Fibroblast of peridontal ligament (primary cell): ENCODE results near the gene NBPF9.
"Not testable (repeated sequence)": the region's sequence is repeated elsewhere in the genome, so short reads cannot be mapped to it uniquely, and the experiment has no call there.

ENCODE experiments used
- DNase-seq: peaks from one replicate; pipeline ENCODE4 v3.0.0-alpha.2; 2010; ENCODE audit errors: extremely low read depth

Gene NBPF9

GRCh38 chr1:149012599-149012998 lies 90.8 kb downstream of the NBPF9 start:
- not testable (repeated sequence) for DNase-seq

- DNase-seq = not testable (repeated sequence)
Measured at GRCh38 chr1:149009761-149010160, 93.6 kb downstream of the NBPF9 start.

GRCh38 chr1:149008769-149009168 lies 94.6 kb downstream of the NBPF9 start:
- DNase-seq = not testable (repeated sequence)

DNA sequence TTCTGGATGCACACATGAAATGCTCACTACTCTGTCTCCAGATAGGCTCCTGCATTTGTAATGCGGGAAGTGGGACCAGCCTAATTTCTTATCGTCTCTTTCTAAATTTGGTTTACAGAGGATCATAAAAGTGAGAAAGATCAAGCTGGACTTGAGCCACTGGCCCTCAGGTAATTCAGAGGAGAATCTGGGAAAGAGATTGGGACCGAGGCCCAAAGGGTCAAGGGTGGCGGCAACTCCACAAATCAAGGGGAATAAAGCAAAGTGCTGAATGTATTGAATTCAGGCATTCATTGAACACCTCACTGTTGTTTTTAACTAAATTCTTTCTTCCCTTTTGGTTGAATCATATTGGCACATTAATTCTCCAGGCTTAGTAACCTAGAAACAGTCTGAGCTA lies 95.0 kb downstream of the NBPF9 start:
- DNase-seq = not testable (repeated sequence)
